PC-3 (cell line): ENCODE results near the gene ANKS1B. TPM values are rescaled to one million over a fixed set of nuclear protein-coding genes. Genes with fewer than 3 reads are reported as not detected.
"Not testable (repeated sequence)": the region's sequence is repeated elsewhere in the genome, so short reads cannot be mapped to it uniquely, and the experiment has no call there.

ENCODE experiments used
- ATAC-seq: fragments of 200-7000 bp; cut with Tn5 transposase; 2 replicates; pipeline ENCODE4 v1.9.1; 2020; ENCODE audit warnings: mild to moderate bottlenecking, moderate library complexity
- BruUV-seq: library from RNA; stranded (reverse); fragments of 400-500 nt; replicated peaks from 2 replicates; lab custom pipeline; 2021; lab: Mats Ljungman, UMichigan
- CTCF ChIA-PET: fragments of 300-600 bp; sonication (Branson Sonifier 250); formaldehyde crosslinking; loops from one replicate; lab custom pipeline; 2022; ENCODE audit warnings: antibody characterized with exemption; lab: Charles Lee
- POLR2A ChIA-PET: fragments of 300-600 bp; sonication (Branson Sonifier 250); formaldehyde crosslinking; loops from one replicate; lab custom pipeline; 2022; ENCODE audit warnings: antibody characterized with exemption; ENCODE audit not compliant: unreplicated experiment; lab: Charles Lee
- DNase-seq: peaks from one replicate; pipeline ENCODE4 v3.0.0-alpha.2; 2015
- H2AFZ ChIP-seq: fragments of 300-600 bp; sonication (generic); 2 replicates; pipeline ENCODE4 v1.6.0; 2016; ENCODE audit warnings: antibody characterized with exemption, low read length
- H3F3A ChIP-seq: fragments of 300-600 bp; sonication (generic); one replicate; pipeline ENCODE4 v1.6.0; 2017; ENCODE audit warnings: antibody characterized with exemption, low read length, control low read depth, mild to moderate bottlenecking; ENCODE audit not compliant: unreplicated experiment
- H3K27ac ChIP-seq: fragments of 300-600 bp; sonication (generic); 2 replicates; pipeline ENCODE4 v1.5.1; 2016; ENCODE audit warnings: mild to moderate bottlenecking, low read length
- H3K27me3 ChIP-seq: fragments of 300-600 bp; sonication (generic); 2 replicates; pipeline ENCODE4 v1.6.1; 2016; ENCODE audit warnings: low read length, mixed read lengths
- H3K36me3 ChIP-seq: fragments of 300-600 bp; sonication (generic); 2 replicates; pipeline ENCODE4 v1.6.1; 2016; ENCODE audit warnings: low read depth, mixed run types, low read length, mixed read lengths
- H3K4me1 ChIP-seq: fragments of 300-600 bp; sonication (generic); 2 replicates; pipeline ENCODE4 v1.5.1; 2016; ENCODE audit warnings: low read length; ENCODE audit not compliant: insufficient read depth
- H3K4me2 ChIP-seq: fragments of 300-600 bp; sonication (generic); 2 replicates; pipeline ENCODE4 v1.6.0; 2016; ENCODE audit warnings: low read length
- H3K4me3 ChIP-seq: fragments of 300-600 bp; sonication (generic); 2 replicates; pipeline ENCODE4 v1.5.1; 2016; ENCODE audit warnings: mild to moderate bottlenecking, low read length, mixed read lengths
- H3K79me2 ChIP-seq: fragments of 300-600 bp; sonication (generic); 2 replicates; pipeline ENCODE4 v1.6.1; 2017; ENCODE audit warnings: low read length, mixed read lengths
- H3K9ac ChIP-seq: fragments of 300-600 bp; sonication (generic); 2 replicates; pipeline ENCODE4 v1.6.0; 2016; ENCODE audit warnings: mild to moderate bottlenecking, low read length
- H3K9me2 ChIP-seq: fragments of 300-600 bp; sonication (generic); replicated peaks from 2 replicates; pipeline ENCODE4 v1.6.1; 2016; ENCODE audit warnings: mixed run types, low read length, mixed read lengths
- H3K9me3 ChIP-seq: fragments of 300-600 bp; sonication (generic); 2 replicates; pipeline ENCODE4 v1.6.1; 2016; ENCODE audit warnings: low read length, mixed read lengths
- H4K20me1 ChIP-seq: fragments of 300-600 bp; sonication (generic); 2 replicates; pipeline ENCODE4 v1.6.1; 2016; ENCODE audit warnings: low read length, mixed read lengths
- EZH2 ChIP-seq: fragments of 300-600 bp; sonication (generic); IDR thresholded peaks from one replicate; pipeline ENCODE4 v1.6.1; 2017; ENCODE audit warnings: antibody characterized with exemption, mild to moderate bottlenecking, low read length; ENCODE audit not compliant: unreplicated experiment
- EZH2phosphoT487 ChIP-seq: fragments of 300-600 bp; sonication (generic); IDR thresholded peaks from 2 replicates; pipeline ENCODE4 v1.6.1; 2018; ENCODE audit warnings: mild to moderate bottlenecking, antibody characterized with exemption, low read length, borderline replicate concordance
- intact Hi-C: fragments of 100-400 bp; cut with micrococcal nuclease; formaldehyde crosslinking; loops from 2 replicates; pipeline ENCODE4 v1.9.0; 2023
- total RNA-seq: library from RNA; depleted of rRNA; stranded (reverse); fragments of >200 nt; gene quantifications from 2 replicates; pipeline ENCODE4 v1.2.3, GENCODE V29; 2014
- TF ChIP-seq, protein P1 (sequence below): fragments of 300-600 bp; sonication (generic); conservative IDR thresholded peaks from 2 replicates; pipeline ENCODE4 v1.5.1; 2017; ENCODE audit warnings: antibody characterized with exemption, low read depth, mild to moderate bottlenecking, low read length

ANKS1B gene
- total RNA-seq, 1 experiment from 2014 or later, result 0.07 TPM

DNA sequence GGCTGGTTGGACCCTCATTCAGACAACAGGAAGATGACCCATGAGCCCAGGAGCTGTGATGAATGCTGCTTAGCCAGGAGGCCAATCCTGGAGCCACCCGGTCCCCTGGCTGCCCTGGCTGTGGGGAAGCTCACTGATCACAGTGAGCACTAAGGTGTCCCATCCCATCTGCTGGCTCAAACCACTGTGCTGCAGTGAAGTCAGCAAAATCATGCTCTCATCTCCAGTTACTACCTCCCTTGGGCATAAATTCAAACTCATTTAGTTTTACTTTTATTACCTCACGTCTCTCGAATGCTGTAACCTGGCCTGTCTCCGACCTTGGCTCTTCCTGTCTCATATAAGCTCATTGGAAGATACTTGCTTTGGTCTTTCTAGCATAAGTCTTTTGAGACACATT is 1227.3 kb downstream of the ANKS1B start:
- POLR2A ChIA-PET, result no interaction called here
- H3K36me3 ChIP-seq, result no peaks in the 10 kb centered on the region
- BruUV-seq, result no TSS peak

DNA sequence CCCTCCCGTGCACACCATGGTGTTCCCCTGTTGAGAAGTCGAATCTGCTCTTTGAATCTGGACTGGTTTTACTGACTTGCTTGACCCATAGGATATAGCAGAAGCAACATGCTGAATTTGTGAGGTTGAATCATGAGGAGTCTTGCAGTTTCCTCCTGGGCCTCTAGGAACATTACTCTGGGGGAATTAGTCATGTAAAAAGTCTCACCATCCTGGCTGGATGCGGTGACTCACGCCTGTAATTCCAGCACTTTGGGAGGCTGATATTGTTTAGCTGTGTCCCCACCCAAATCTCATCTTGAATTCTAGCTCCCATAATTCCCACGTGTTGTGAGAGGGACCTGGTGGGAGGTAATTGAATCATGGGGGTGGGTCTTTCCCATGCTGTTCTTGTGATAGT is 1228.9 kb downstream of the ANKS1B start:
- BruUV-seq, ATAC-seq, CTCF ChIA-PET: not testable (repeated sequence)

More for the DNA sequence above, 1227.3 kb downstream of the ANKS1B start:
- CTCF ChIA-PET, result no interaction called here
- H3K9me3 ChIP-seq, result no peaks in the 10 kb centered on the region
- no peak overlapping the region for H2AFZ ChIP-seq
- ATAC-seq, result no peak
- H3F3A ChIP-seq, result no peaks in the 10 kb centered on the region
- no peaks in the 10 kb centered on the region for H3K79me2 ChIP-seq
- peaks cover 28% of the 10 kb centered on the region for H3K4me1 ChIP-seq
- no peaks in the 10 kb centered on the region for H4K20me1 ChIP-seq
- no peak overlapping the region for H3K9ac ChIP-seq
- no peak overlapping the region for H3K4me2 ChIP-seq
- H3K27ac ChIP-seq, result no peak overlapping the region
- DNase-seq, result no peak
- H3K9me2 ChIP-seq, result 0 out of 2 replicates have a peak, but pooled peaks cover 5% of the 10 kb centered on the region
- TF ChIP-seq EZH2 (no peak), EZH2phosphoT487 (no peak)
- intact Hi-C loops, result no loop called here
- H3K27me3 ChIP-seq, result no peaks in the 10 kb centered on the region
- no peak overlapping the region for H3K4me3 ChIP-seq

DNA sequence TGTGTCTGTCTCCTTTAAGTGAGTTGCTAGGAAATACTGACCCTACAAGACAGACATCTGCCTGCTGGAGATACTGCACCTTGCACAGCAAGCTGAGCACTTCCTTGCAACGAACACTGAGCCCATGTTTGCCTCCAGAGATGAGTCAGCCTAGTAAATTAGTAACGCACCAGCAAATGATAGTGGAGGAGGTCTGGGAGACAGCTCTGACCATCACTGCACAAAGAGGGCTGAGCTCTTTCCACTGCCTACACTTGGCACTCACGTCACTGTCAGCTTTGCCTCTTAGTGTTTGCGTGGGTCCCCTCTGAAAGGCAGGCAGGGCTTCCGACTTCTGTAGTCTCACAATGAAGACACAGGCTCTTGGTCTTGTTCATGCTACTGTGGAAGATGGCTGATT is 1230.6 kb downstream of the ANKS1B start:
- POLR2A ChIA-PET, result interaction anchor here (0.6 to 0.7 kb wide), 2 partner anchors 161 to 191 kb away, joined by 4 to 10 read pairs; no protein-coding TSS in a partner anchor
- TF ChIP-seq EZH2 (no peak), EZH2phosphoT487 (no peak)
- TF ChIP-seq, protein P1, sequence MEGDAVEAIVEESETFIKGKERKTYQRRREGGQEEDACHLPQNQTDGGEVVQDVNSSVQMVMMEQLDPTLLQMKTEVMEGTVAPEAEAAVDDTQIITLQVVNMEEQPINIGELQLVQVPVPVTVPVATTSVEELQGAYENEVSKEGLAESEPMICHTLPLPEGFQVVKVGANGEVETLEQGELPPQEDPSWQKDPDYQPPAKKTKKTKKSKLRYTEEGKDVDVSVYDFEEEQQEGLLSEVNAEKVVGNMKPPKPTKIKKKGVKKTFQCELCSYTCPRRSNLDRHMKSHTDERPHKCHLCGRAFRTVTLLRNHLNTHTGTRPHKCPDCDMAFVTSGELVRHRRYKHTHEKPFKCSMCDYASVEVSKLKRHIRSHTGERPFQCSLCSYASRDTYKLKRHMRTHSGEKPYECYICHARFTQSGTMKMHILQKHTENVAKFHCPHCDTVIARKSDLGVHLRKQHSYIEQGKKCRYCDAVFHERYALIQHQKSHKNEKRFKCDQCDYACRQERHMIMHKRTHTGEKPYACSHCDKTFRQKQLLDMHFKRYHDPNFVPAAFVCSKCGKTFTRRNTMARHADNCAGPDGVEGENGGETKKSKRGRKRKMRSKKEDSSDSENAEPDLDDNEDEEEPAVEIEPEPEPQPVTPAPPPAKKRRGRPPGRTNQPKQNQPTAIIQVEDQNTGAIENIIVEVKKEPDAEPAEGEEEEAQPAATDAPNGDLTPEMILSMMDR, result no peak
- no peaks in the 10 kb centered on the region for H3F3A ChIP-seq
- H3K4me2 ChIP-seq, result peak overlapping the region; percentile 50
- H4K20me1 ChIP-seq, result no peaks in the 10 kb centered on the region
- peak overlapping the region; percentile 73 for H3K9ac ChIP-seq
- no TSS peak for BruUV-seq
- H3K27ac ChIP-seq, result peak overlapping the region; percentile 95
- H3K36me3 ChIP-seq, result no peaks in the 10 kb centered on the region
- no peaks in the 10 kb centered on the region for H3K9me3 ChIP-seq
- ATAC-seq (peak; percentile 96), DNase-seq (peak; percentile 94)
- H2AFZ ChIP-seq, result no peak overlapping the region; the same call in 1 of the 2 replicates
- H3K27me3 ChIP-seq, result no peaks in the 10 kb centered on the region
- peaks cover 36% of the 10 kb centered on the region for H3K4me1 ChIP-seq
- H3K4me3 ChIP-seq, result no peak overlapping the region
- H3K79me2 ChIP-seq, result no peaks in the 10 kb centered on the region
- 0 out of 2 replicates have a peak, but pooled peaks cover 5% of the 10 kb centered on the region for H3K9me2 ChIP-seq
- intact Hi-C loops, result loop anchor here (5.0 kb wide), 1 partner anchor 62 kb away; no protein-coding TSS in a partner anchor
- CTCF ChIA-PET, result interaction anchor here (0.8 kb wide), 2 partner anchors 55 to 399 kb away, joined by 4 to 5 read pairs; no protein-coding TSS in a partner anchor

More for the DNA sequence above, 1228.9 kb downstream of the ANKS1B start:
- H3K4me2 ChIP-seq, H3K9me2 ChIP-seq, H3F3A ChIP-seq, POLR2A ChIA-PET, H3K4me3 ChIP-seq, H2AFZ ChIP-seq, H3K27me3 ChIP-seq, H3K36me3 ChIP-seq, intact Hi-C loops, H4K20me1 ChIP-seq, H3K9me3 ChIP-seq, H3K79me2 ChIP-seq: not testable (repeated sequence)
- DNase-seq, result peak; percentile 67
- Histone ChIP-seq H3K4me1 (peaks cover 36% of the 10 kb centered on the region), H3K9ac (peak overlapping the region; percentile 52; the same call in 1 of the 2 replicates), H3K27ac (peak overlapping the region; percentile 70)
- TF ChIP-seq, protein P1, result 0 out of 2 replicates have a peak, but pooled peaks have one; percentile 10
